HG03565 (cell line): ENCODE measurements around the gene OR1F1.
"Not testable (repeated sequence)": the region's sequence is repeated elsewhere in the genome, so short reads cannot be mapped to it uniquely, and the experiment has no call there.

Experiments used
- ATAC-seq: cut with Tn5 transposase; IDR thresholded peaks from one replicate; pipeline ENCODE4 v1.9.1; 2021; ENCODE audit warnings: mild to moderate bottlenecking, moderate library complexity; ENCODE audit not compliant: unreplicated experiment

The OR1F1 gene

DNA sequence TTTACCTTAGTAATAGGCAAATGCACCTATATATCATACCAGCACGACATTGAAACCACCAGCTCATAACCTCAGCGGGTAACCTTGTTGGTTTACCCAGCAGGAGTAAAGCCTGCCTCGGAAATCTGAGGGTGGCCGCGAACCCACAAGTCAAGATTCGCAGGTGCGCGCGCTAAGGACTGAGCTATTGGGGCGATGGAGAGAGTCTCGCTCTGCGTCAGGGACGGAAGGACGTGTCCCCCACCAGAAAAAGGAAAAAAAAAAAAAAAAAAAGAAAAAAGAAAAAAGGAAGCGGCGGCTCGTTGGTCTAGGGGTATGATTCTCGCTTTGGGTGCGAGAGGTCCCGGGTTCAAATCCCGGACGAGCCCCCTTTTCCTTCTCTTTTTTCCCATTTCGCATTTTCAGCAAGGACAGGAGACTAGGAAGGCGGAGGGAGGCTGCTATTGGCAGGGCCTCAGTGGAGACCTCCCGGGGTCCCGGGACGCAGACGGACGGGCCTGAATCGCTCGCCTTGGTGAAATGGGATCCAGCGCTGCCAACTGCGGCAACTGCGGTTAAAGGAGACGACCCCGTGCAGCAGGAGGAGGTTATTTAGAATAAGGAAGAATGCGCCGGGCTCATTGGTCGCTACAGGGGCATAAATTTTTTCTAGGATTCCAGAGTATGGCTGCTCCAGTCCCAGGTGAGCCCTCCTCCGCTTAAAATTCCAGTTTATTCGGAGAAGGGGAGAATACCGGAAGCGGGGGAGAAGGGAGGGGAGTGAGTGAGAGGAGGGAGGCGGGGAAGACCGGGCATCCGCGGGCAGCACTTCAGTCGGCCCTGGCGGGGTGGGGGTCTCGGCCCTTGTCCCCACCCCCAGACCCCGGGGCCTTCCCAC, at the start of gene OR1F1:
Gene OR1F1 (plus strand): TSS at position 407 of the 877 bp plus-strand sequence.
- ATAC-seq = no peak

DNA sequence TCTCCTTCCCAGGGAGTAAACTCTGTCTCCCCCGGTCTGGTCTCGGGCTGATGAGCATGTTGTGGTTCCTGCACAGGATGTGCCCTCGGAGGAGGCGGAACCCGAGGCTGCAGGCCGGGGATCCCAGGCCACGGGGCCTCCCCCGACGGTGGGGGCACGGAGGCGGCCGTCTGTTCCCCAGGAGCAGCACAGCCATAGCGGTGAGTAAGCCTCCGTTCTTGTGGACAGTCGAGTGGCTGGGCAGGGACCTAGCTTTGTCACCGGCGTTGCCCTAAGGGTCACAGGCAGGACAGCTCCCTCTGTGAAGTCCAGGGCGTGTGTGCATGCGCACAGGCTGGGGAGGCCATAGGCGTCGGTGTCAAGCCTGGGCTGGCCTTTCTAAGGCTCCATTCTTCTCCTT, 49.7 kb upstream of the OR1F1 start:
- ATAC-seq = no peak

DNA sequence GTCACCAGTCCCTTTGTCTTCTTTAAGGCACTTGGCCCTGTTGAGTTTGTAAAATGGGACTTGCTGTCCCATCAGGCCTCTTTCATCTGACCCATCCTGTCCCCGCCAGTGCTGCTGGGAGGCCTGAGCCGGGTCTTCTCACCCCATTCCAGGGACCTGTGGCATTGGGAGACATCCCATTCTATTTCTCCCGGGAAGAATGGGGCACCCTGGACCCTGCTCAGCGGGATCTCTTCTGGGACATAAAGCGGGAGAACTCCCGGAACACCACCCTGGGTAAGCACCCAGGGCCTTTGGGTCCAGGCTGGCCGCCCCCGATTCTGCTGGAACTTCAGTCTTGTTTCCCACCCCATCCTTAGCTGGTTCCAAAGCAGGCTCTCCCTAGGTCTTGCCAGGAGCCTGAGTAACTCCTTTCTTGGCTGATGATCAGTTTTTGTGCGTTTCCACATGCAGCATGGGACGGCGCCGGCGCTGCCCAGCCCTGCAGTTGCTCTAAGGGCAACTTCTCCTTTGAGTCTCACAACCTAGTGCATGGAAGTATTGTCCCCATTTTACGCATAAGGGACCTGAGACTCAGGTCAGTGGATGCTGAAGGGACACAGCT, 49.1 kb upstream of the OR1F1 start:
- ATAC-seq = no peak

DNA sequence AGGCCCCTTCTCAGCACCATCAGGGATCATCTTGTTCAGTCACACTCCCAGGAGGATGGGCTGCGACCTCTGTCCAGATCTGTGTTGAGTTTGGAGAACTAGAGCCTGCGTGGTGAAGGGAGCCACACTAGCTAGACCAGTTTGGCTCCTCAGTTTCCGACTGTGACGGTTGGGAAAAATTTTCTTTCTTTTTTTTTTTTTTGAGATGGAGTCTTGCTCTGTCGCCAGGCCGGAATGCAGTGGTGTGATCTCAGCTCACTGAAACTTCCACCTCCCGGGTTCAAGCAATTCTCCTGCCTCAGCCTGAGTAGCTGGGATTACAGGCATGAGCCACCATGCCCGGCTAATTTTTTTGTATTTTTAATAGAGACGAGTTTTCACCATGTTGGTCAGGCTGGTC, 48.4 kb upstream of the OR1F1 start:
- ATAC-seq = not testable (repeated sequence)

DNA sequence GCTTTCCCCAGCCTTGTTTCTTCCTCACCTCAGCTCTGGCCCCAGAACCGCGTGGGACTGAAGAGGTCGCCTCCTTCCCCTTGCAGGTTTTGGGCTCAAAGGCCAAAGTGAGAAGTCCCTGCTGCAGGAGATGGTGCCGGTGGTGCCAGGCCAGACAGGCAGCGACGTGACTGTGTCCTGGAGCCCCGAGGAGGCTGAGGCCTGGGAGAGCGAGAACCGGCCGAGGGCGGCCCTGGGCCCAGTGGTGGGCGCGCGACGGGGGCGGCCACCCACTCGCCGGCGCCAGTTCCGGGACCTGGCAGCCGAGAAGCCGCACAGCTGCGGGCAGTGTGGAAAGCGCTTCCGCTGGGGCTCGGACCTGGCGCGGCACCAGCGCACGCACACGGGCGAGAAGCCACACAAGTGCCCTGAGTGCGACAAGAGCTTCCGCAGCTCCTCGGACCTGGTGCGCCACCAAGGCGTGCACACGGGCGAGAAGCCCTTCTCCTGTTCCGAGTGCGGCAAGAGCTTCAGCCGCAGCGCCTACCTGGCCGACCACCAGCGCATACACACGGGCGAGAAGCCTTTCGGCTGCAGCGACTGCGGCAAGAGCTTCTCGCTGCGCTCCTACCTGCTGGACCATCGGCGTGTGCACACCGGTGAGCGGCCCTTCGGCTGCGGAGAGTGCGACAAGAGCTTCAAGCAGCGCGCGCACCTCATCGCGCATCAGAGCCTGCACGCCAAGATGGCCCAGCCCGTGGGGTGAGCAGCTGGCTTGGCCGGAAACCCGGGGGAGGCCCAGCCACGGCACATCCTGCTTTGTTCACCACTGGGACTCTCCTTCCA, 47.2 kb upstream of the OR1F1 start:
- no peak for ATAC-seq

DNA sequence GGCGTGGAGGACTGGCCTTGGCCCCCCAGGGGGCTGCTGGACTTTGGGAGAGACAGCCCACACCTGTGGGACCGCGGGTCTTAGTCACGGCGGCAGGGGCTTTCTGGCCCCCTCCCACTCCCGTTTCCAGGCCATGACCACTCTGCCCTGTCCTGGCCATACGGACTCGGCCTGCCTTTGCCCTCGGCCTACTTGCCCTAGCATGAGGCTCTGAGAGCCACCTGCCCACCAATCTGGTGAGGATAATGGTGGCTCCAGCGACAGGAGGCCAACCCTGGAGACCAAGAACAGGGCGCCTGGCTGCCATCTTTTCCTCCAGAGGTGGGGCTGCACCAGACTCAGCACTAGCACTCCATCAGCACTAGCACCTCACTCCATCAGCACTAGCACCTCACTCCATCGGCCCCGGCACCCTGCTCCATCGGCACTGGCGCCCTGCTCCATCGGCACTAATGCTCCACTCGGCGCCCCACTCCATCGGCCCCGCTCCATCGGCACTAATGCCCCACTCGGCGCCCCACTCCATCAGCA, 46.2 kb upstream of the OR1F1 start:
- no peak for ATAC-seq

DNA sequence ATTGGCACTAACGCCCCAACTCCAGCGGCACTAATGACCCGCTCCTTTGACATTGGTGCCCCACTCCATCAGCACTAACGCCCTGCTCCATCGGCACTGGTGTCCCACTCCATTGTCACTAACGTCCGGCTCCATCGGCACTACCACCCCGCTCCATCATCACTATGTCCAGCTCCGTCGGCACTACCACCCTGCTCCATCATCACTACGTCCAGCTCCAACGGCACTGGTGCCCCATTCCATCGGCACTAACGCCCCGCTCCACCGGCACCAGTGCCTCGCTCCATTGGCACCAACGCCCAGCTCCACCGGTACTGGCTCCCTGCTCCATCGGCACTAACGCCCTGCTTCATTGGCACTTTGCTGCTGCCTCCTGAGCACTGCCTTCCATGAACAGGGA, 45.7 kb upstream of the OR1F1 start:
- ATAC-seq = no peak

DNA sequence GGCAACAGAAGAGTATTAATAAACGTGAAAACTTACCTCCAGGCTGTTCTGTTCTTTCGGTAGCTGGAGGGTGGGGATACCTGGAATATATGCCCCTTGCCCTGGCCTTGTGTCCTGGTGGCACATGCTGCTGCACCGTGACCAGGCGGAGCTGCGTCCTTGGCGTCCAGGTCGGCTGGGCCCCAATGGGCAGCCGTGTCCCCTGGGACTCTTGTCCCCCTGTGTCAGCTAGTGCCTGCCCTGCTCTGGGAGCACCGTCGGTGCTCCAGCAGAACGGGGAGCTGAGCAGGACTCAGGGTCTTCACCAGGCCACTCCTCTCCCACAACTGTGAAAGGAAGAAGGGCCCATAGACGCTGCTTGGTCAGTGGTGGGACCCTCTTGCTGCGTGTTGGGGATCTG, 45.2 kb upstream of the OR1F1 start:
- ATAC-seq = no peak

DNA sequence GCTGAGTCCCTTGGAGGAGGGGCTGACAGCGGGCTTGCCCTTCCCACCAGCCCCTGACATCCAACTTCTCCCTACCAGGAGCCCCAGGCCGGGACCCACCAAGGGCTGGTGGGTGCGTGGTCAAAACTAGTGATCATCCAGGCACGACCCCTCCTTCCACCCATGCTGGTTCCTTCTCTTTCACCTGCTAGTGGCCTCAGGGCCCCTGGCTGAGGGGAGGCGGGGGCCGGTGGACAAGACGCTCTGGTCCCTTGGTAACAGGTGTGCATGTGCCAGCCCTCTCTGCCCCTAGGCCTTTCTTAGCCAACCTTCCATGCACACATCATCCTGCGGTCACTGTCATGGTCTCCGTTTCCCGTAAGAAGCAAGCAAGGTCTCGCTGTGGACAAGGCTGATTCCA, 44.8 kb upstream of the OR1F1 start:
- ATAC-seq = no peak

DNA sequence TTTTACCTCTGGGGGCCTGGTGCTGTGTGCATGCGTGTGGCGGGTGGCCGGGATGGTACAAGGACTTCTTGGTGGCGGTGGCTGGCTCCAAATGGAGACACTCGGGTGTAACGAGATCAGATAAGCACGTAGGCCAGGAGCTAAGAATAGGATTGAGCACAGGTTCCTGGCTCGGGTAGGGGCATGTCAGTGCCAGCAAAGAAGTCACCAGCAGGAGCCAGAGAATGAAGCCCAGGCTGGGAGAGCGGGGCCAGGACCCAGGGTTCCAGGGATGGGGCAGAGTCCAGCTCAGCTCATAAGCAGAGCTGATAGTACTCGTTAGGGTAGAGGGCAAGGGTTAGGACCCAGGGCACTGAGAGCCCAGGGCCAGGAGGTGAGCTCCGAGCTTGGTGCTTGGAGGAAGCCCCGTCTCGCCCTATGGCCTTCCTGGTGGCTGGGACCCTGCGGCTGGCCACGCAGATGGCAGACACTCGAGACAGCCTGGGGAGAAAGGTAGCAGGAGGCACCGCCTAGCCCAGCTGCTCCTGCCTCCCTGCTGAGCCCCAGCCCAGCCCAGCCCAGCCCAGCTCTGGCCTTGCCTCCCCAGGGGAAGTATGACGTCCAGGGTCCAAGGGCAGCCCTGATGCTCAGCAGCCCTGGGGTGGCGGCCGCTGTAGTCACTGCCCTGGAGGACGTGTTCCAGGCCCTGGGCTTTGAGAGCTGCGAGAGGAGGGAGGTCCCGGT, 44.2 kb upstream of the OR1F1 start:
- ATAC-seq = no peak

DNA sequence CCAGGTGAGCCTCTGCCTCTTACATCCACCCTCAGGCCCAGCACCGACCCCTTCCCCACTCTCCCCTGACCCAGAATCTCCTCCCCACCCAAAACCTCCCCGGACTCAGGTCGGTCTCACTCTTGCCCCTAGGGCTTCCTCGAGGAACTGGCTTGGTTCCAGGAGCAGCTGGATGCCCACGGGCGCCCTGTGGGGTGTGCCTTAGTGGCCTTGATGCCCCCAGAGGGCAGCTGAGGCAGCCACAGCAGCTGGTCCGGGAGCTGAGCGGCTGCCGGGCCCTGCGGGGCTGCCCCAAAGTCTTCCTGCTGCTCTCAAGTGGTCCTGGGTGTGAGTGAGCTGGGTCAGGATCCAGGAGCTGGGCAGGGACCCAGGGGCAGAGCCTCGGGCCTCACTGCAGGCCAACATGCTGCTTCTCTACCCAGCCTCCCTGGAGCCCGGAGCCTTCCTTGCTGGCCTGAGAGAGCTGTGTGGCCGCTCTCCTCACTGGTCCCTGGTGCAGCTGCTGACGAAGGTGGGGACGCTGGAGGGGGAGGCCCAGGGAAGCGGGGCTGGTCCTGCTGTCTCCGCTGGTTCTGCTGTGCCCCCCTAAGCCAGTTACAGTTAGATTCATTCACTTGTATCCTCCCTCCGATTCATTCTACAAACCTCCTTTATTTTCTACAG, 43.6 kb upstream of the OR1F1 start:
- ATAC-seq = no peak

DNA sequence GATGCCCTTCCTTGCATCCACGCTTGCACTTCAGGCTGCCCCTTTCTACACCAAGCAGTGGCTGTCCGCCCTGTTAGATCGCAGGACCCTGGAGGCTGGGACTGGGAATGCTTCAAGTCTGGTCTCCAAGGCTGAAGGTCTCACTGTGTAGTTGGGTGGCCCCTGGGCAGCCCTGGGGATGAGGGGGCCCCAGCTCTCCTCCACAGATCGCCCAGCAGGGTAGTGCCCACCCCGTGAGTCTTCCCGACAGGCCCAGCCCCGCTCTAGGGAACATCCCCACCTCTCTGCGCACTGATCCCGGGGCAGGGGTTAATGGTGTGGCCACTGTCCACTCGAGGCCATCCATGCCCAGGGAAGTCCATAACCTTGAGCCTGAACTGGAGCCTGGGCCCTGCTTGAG, 42.9 kb upstream of the OR1F1 start:
- ATAC-seq = no peak

DNA sequence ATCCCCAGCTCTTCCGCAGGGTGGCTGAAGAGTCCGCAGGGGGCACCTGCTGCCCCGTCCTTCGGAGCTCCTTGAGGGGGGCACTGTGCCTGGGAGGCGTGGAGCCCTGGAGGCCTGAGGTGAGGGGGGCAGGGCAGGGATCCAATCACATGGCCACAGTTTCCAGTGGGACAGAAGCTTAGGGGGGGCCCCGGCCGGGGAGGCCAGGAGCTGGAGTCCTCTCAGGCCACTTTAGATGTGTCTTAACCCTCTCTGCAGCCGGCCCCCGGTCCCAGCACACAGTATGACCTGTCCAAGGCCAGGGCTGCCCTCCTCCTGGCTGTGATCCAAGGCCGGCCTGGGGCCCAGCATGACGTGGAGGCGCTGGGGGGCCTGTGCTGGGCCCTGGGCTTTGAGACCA, 42.3 kb upstream of the OR1F1 start:
- ATAC-seq = no peak

DNA sequence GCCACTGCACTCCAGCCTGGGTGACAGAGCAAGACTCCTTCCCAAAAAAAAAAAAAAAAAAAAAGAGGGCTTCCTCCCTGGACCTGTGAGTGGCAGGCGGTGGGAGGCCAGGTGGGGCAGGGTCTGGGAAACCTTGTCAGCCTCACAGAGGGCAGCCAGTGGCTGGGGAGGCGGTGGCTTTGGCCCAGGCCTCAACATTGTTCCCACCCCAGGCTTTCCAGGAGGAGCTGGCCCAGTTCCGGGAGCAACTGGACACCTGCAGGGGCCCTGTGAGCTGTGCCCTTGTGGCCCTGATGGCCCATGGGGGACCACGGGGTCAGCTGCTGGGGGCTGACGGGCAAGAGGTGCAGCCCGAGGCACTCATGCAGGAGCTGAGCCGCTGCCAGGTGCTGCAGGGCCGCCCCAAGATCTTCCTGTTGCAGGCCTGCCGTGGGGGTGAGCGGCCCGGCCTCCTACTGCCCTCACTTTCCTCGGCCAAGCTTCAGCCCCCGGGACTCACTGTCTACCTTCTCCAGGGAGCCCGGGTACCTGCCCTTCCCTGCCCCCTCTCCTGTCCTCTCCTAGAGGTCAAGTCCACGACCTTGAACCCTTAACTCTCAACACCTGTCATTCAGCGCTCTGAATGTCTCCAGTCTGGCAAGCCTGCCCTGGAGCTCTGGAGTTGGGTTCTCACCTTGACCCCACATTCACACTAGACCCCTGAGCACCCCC, 40.8 kb upstream of the OR1F1 start:
- no peak for ATAC-seq

DNA sequence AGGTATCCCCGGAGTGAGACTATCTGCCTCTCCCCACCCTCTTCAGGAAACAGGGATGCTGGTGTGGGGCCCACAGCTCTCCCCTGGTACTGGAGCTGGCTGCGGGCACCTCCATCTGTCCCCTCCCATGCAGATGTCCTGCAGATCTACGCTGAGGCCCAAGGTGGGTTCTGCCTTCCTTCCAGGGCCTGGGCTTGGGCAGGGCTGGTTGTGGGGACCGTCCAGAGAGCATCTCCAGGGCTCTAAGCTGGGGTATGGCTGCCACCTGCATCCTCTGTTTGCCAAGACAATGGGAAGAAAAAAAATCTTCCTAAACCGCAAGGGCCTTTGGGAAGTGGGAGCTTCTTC, 40.3 kb upstream of the OR1F1 start:
- no peak for ATAC-seq

DNA sequence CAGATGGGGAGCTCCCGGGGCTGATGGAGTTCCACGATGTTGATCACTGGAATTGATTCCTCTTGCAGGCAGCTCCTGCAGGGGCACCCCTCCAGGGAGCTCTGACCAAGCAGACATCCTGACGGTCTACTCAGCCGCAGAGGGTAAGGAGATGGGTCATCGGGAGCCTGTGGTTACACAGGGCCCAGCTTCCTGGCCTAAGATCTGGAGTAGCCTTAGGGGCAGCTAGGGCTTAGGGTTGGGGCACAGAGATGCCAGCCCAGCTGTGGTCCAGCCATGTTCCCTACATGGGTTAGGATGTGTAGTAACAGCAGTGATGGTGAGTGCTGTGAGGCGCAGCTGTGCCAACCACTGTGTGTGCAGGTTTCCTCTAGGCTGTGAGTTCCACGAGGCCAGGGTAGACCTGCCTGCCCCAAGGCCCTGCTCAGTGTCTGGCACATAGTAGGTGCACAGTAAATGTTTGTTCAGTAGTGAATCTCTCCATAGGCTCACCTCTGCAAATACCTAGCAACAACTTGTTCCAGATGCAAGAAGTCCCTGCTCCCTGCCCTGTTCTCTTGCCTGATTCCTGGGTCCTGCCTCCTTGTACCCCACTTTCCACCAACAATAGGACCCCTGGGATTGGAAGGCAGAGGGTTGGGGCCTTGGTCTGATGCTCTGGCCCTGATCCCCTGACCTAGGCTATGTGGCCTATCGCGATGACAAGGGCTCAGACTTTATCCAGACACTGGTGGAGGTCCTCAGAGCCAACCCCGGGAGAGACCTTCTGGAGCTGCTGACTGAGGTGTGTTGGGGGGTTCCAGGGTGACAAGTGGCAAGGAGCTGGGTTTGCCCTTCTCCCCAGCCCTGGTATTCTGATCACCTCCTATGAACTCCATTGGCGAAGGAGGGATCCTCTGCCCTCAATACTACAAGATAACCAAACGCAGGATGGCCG, 39.5 kb upstream of the OR1F1 start:
- no peak for ATAC-seq

DNA sequence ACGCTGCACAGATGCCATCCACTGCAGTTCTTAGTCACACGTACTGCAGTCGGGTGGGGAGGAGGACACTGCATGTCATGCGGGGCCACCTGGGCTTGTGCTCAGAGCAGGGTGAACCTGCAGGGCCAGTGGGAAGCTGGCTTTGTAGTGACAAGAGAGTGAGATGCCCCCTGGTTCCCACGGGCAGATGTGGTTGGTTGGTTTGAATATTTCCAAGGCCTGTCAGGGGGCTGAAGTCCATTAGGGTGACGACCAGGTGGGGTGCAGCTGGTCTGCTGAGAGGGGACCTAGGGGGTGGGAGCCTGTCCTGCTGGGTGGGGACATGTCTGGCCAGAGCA, 38.8 kb upstream of the OR1F1 start:
- ATAC-seq = no peak

DNA sequence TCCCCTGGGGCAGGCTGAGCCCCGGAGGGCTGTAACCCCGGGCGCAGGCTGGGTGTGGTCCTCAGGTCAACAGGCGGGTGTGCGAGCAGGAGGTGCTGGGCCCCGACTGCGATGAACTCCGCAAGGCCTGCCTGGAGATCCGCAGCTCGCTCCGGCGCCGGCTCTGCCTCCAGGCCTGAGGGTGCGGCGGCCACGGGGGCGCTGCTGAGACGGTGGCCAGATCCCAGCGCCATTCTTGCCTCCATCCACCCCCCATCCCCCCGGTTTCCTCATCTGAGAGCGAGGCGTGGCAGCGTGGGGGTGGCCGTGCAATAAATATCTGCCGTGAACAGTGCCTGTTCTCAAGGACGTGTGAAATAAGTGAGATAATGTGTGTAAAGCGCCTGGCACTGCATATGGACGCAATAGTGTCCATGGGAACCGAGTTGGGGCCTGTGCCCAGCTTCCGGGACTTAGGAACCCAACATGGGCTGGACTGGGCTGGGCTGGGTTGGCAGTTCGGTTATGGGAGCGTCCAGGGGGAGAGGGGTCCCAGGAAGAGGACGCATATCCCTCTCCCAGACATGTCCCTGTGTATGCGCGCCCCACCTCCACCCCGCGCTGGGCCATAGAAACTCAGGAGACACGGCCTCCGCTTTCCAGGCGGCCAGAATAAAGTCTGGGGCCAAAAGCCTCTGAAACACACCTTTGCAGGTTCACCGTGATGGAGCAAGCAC, 38.2 kb upstream of the OR1F1 start:
- ATAC-seq = no peak
